ENCODE results near the gene TTLL6. TPM values are rescaled to one million over a fixed set of nuclear protein-coding genes. Genes with fewer than 3 reads are reported as not detected.

TTLL6 gene
- total RNA-seq, 1 donor from 2014 or later, result not detected

- Mint-ChIP-seq H3K4me1 (ENCODE audit: low read depth, unreplicated experiment) (no peaks in the 10 kb centered on the region), H3K27me3 (ENCODE audit: low read depth, unreplicated experiment) (no peaks in the 10 kb centered on the region), H3K27ac (ENCODE audit: unreplicated experiment) (no peak overlapping the region), H3K36me3 (ENCODE audit: low read depth, unreplicated experiment) (peaks cover 21% of the 10 kb centered on the region), H3K4me3 (ENCODE audit: unreplicated experiment) (no peak overlapping the region), H3K9me3 (ENCODE audit: unreplicated experiment) (no peaks in the 10 kb centered on the region)
- H3K9me3 ChIP-seq (ENCODE audit: insufficient read depth, low read depth, low read length), result no peaks in the 10 kb centered on the region
- H3K36me3 ChIP-seq (ENCODE audit: insufficient read depth, low read length), result peaks cover 14% of the 10 kb centered on the region
- no peak overlapping the region for H3K4me3 ChIP-seq (ENCODE audit: insufficient read depth, low read depth, low read length)
- H4K20me1 ChIP-seq (ENCODE audit: insufficient read depth, low read length), result no peaks in the 10 kb centered on the region
- H3K79me2 ChIP-seq (ENCODE audit: insufficient read depth, low read length), result no peaks in the 10 kb centered on the region
- H3K4me1 ChIP-seq (ENCODE audit: insufficient read depth, low read length), result no peaks in the 10 kb centered on the region
- no peak overlapping the region for H3K4me2 ChIP-seq (ENCODE audit: low read length)
- no peaks in the 10 kb centered on the region for H3K27me3 ChIP-seq (ENCODE audit: insufficient read depth, low read length)
- no peak overlapping the region for H2AFZ ChIP-seq (ENCODE audit: low read depth, low read length)
- no peak overlapping the region for H3K27ac ChIP-seq (ENCODE audit: low read depth, low read length)
- FAIRE-seq, result no peak
- TF ChIP-seq, protein P1, sequence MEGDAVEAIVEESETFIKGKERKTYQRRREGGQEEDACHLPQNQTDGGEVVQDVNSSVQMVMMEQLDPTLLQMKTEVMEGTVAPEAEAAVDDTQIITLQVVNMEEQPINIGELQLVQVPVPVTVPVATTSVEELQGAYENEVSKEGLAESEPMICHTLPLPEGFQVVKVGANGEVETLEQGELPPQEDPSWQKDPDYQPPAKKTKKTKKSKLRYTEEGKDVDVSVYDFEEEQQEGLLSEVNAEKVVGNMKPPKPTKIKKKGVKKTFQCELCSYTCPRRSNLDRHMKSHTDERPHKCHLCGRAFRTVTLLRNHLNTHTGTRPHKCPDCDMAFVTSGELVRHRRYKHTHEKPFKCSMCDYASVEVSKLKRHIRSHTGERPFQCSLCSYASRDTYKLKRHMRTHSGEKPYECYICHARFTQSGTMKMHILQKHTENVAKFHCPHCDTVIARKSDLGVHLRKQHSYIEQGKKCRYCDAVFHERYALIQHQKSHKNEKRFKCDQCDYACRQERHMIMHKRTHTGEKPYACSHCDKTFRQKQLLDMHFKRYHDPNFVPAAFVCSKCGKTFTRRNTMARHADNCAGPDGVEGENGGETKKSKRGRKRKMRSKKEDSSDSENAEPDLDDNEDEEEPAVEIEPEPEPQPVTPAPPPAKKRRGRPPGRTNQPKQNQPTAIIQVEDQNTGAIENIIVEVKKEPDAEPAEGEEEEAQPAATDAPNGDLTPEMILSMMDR (IDR thresholded peaks at IDR 0.05; ENCODE audit: insufficient read depth, low read depth, low read length), result no peak
- no peak for TF ChIP-seq EZH2 (IDR thresholded peaks at IDR 0.05; ENCODE audit: insufficient read depth, low read length)
- H3K9ac ChIP-seq (ENCODE audit: low read length), result no peak overlapping the region
- DNase-seq (ENCODE audit: low read depth), result no peak
Measured at GRCh38 chr17:48856122-48856821, 39.2 kb upstream of the TTLL6 start.

- no peak overlapping the region for H3K9ac ChIP-seq (ENCODE audit: low read length)
- no peaks in the 10 kb centered on the region for H4K20me1 ChIP-seq (ENCODE audit: insufficient read depth, low read length)
- H3K4me1 Mint-ChIP-seq (ENCODE audit: low read depth, unreplicated experiment), result no peaks in the 10 kb centered on the region
- H3K9me3 Mint-ChIP-seq (ENCODE audit: unreplicated experiment), result no peaks in the 10 kb centered on the region
- no peak overlapping the region for H3K4me2 ChIP-seq (ENCODE audit: low read length)
- no peak overlapping the region for H3K4me3 Mint-ChIP-seq (ENCODE audit: unreplicated experiment)
- FAIRE-seq (no peak), DNase-seq (ENCODE audit: low read depth) (no peak)
- no peaks in the 10 kb centered on the region for H3K9me3 ChIP-seq (ENCODE audit: insufficient read depth, low read depth, low read length)
- peaks cover 18% of the 10 kb centered on the region for H3K36me3 ChIP-seq (ENCODE audit: insufficient read depth, low read length)
- H2AFZ ChIP-seq (ENCODE audit: low read depth, low read length), result no peak overlapping the region
- H3K4me1 ChIP-seq (ENCODE audit: insufficient read depth, low read length), result no peaks in the 10 kb centered on the region
- TF ChIP-seq, protein P1 (IDR thresholded peaks at IDR 0.05; ENCODE audit: insufficient read depth, low read depth, low read length), result no peak
- TF ChIP-seq EZH2 (IDR thresholded peaks at IDR 0.05; ENCODE audit: insufficient read depth, low read length), result no peak
- H3K79me2 ChIP-seq (ENCODE audit: insufficient read depth, low read length), result no peaks in the 10 kb centered on the region
- H3K36me3 Mint-ChIP-seq (ENCODE audit: low read depth, unreplicated experiment), result peaks cover 13% of the 10 kb centered on the region
- H3K4me3 ChIP-seq (ENCODE audit: insufficient read depth, low read depth, low read length), result no peak overlapping the region
- H3K27me3 Mint-ChIP-seq (ENCODE audit: low read depth, unreplicated experiment), result no peaks in the 10 kb centered on the region
- no peak overlapping the region for H3K27ac ChIP-seq (ENCODE audit: low read depth, low read length)
- H3K27me3 ChIP-seq (ENCODE audit: insufficient read depth, low read length), result no peaks in the 10 kb centered on the region
- H3K27ac Mint-ChIP-seq (ENCODE audit: unreplicated experiment), result no peak overlapping the region
Measured at GRCh38 chr17:48854774-48855476, 37.9 kb upstream of the TTLL6 start.

All from astrocyte (in vitro differentiated cells and primary cell).